HG03354 (cell line): Measurements from ENCODE around the gene KCNQ1OT1.

ENCODE experiments used
- ATAC-seq: cut with Tn5 transposase; IDR thresholded peaks from one replicate; pipeline ENCODE4 v1.9.1; 2021; ENCODE audit warnings: mild to moderate bottlenecking; ENCODE audit not compliant: unreplicated experiment, poor library complexity, severe bottlenecking

KCNQ1OT1 gene

DNA sequence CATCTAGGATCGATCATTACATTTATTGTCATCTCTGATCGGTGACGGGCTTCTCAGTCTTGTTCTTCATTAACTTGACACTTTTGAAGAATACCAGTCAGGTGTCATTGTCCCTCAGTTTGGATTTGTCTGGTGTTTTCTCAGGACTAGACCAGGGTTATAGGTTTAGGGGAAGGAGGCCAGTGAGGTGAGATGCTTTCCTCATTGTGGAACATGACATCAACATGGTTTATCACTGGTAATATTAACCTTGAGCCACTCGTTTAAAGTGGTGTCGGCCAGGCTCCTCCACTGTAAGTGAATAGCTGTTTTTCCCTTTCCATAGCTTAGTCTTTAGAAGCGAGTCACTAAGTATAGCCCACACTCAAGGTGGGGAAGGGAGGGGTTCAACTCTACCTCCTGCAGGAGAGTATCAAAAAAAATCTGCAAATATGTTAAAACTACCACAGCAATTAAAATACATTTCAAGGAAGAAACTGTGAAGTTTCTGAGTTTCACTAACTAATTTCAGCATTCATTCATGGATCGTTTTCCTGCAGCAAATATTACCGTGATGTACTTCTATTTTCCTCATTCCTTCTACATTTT, 42.0 kb downstream of the KCNQ1OT1 start:
- ATAC-seq: no peak

DNA sequence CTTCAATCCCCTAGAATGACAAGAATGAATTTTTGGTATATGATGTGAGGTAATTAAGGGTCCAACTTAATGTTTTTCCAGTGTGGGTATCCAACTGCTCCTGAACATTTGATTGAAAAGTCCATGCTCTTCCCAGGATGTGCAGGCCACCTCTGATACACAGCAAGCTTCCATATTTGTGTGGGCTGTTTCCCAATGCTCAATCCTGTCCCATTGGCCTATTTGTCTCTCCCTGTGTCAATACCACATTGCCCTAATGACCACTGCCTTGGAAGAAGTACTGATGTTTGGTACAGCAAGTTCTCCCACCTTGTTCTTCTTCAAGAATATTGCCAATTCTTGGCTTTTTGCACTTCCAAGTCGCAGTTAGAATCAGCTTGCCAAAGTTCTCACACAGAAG, 42.9 kb downstream of the KCNQ1OT1 start:
- no peak for ATAC-seq

DNA sequence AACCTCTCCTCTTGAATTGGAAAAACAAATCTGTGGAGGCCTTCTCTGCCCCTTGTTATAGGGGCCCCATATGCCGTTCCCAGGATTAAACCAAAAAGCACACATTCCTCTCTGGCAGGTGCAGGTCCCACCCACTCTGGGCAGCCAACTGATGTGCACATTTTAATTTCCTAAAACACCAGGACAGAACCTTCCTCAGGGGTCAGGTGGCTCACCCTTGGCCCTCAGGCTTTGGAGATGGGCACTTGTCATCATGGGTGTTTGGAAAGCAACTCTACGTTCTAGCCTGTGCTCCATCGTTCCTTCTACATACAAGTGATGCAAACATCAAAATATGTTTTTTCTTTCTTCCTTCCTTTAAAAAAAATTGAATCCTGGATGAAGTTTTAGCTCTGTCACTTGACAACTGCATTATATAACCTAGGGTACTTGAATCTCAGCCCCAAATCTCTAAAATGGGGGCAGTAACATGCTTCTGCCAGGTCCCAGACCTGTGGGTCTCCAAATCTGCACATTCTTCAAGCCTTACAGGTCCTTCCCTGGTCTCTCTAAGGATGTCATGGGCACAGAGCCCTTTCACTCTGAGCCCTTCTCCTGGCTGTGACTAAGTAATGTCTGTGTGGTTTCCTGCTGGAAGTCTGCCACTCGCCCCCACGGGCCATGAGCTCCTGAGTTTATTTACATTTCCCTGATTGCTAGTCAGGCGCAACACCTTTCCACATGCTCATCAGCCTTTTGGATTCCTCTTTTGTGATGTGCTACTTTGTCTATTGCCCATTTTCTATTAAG, 43.8 kb downstream of the KCNQ1OT1 start:
- no peak for ATAC-seq

DNA sequence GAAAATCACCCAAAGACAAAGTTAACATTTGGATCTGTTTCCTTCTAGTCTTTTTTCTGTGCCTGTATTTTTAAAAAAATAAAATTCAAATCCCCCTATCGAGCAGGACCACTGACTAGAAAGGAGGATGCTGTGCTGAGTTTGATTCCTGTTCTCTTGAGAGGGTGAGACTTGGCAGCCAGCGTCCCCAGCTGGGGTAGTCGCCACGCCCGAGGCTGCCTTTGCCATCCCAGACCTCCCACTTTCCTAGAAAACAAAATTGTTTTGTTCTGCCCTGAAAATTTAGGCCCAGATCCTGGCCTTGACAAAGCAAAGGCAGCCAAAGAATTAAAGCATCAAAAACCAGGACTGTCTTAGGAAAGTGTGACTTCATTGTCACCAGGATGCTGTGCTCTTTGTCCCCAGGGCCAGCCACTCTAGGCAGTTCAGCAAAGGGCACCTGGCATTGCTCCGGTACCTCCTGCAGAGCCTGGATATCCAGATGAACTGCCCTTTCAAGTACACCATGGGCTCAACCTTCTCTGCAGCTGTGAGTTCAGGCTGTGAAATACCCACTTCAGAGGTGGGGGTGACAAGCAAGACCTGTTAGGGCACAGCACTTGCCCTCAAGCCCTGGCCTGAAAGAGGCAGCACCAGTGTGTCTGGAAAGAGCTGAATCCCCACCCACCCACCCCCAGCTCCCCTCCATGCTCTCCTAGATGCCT, 44.6 kb downstream of the KCNQ1OT1 start:
- ATAC-seq: no peak

DNA sequence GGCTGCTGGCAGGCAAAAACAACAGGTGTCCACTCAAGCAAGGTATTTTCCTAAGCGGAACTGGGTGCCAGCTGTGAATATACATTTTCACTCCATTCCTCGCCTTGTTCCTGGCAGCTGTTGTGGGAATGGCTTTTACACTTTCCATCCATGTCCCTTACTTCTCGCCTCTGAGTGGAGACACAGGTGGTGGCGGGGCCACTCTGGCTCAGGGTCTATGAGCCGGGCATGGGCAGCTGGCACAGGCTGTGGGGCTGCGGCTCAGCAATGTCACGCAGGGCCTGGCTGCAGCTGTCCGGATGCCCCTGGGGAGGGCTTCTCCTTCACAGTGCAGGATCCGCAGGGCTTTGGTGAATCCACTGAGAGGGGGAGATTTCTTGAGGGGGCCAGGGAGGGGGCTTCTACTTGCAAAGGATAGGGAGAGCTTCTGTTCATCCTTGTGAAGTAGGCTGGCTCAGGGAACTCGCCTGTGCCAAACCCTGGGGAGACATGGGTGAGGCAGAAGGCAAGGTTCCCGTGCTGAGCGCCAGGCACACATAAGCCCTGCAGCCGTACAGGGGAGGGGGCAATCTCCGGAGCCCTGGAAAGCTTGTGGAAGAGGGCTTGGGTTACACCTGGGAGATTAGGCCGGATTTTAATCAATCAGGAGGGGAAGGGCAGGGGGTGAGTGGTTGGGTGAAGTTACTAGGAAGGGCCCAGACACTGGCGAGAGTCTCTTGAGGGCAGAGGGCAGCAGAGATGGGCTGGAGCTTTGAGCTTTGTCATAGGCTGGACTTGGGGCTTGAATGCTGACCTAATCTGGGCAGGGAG, 45.7 kb downstream of the KCNQ1OT1 start:
- ATAC-seq: no peak

DNA sequence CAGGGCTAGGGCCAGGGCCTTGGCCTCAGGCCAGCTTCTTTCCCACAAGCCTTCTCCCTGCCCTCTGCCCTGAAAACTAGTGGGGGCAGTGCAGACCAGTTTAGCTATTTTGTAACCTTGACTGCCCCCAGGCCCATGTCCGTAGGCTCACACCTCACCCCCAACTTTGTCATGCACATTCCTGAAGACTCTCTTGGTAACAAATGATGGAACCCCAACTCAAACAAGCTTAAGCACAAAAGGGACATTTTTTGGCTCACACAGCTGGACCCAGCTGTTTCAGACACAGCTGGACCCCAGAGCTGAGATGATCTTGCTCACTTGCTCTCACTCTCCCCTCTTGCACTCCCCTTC, 46.6 kb downstream of the KCNQ1OT1 start:
- no peak for ATAC-seq

DNA sequence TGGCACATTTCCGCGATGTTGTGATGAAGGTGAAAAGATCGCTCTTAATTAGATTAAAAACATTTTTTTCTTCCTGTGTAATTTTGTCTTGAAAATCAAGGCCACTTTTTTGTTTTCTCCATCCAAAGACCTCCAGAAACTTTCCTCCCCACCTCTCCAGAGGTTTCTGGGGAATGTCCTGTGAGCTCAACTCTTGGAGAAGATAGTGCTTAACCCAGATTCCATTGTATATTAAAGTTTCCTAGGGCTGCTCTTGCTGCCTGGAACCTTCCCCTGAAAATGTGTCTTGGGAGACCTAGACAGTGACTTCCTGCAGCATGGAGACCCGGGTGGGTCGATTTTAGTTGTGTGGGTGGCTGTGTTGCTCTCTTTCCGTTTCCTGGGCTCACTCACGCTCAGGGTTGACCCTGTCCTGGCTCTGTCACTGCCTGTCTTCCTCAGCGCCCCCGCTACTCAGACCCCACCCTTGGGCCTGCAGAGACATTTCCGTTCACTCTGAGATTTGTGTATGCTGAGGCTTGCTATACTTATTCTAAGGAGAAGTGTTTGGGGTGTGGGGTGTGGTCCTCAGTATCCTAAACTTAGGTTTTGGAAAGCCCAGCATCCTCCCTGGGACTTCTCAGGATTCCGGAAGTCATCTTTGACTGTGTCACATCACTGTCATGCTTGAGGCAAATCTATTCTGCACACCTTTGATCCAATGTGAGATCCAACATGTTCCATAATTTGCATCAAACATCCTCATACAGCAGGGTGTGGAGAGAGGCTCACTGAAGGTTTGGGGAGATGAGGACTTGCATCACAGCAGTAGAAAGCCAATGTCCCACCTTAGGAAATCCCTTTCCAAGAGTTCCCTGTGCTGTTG, 47.2 kb downstream of the KCNQ1OT1 start:
- ATAC-seq: no peak

DNA sequence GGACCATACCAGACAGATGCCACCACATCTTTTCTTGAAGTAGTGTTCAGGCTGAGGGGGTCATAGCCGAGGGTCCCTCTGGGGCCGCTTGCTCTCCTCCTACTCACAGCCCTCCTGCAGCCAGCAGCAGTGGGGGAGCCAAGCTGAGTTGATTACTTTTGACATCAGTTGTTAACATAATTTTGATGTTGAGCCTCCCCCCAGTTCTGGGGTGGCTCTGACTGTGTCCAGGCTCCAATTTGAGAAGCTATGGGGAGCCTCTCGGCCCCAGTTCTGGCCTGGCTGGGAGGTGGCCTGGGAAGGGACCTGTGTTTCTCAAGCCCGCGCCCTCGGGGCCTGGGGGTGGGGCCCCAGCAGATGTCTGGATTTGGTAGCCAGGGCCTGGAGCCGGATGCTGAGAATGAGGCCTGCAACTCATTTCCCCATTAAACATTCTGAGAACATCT, 47.9 kb downstream of the KCNQ1OT1 start:
- ATAC-seq: no peak

DNA sequence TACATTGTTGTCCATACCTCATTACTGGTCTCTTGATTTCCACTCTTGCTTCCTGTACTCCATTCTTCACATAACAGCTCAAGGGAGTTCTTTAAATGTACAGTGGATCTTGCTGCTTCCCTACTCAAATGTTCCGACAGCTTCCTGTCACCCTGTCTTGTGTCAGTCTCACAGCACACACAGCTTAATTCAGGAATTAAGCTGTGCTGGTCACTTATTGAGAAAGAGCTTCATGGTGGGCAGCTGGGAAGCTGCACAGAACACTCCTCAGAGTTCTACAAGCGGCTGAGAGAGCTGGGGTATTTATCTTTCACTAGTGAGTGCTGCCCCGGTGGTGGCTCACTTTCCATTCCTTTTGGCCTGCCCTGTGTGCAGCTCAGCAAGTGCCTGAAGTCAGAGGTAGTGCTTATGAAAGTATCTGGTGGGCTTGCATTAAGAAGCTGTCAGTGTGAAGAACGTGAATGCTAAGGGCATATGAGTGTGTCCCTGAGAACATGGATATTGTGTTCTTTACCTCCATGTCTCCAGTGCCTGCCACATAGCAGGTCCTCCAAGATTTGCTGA, 48.7 kb downstream of the KCNQ1OT1 start:
- no peak for ATAC-seq

DNA sequence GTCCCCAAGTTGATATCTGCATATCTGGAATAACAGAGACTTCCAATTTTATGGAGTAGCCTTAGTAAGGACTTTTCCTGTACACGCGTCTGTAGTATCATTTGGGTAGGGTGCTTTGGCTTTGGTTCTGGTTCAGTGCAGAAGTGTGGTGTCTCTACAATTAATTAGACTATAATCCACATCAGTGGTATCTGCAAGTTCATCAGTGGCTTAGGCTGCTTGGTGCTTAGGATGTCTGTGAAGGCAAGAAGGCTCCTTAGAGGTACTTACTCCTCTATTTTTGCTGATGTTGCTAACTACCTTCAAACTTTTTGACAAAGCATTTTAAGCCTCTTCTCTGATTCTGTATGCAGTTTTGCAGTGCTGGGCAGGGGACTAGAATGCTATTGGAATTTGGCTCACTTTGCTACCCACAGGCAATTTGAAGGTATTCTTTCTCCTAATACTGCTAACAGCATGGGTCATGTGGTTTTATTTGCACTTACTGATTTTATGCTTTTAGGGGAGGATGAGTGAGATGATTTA, 49.4 kb downstream of the KCNQ1OT1 start:
- no peak for ATAC-seq

DNA sequence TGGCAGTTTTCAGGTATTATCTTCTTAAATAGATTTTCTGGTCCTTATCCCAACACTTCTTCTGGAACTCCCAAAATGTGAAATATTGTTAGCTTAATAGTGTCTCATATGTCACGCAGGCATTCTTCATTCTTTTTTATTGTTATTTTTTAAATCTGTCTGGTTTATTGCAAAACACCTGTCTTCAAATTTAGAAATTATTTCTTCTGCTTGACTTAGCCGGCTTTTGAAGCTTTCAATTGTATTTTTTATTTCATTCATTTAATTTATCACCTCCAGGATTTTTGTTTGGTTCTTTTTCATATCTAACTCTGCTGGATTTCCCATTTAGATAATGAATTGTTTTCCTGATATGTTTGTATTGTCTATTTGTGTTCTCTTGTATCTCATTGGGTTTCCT, 49.9 kb downstream of the KCNQ1OT1 start:
- no peak for ATAC-seq

DNA sequence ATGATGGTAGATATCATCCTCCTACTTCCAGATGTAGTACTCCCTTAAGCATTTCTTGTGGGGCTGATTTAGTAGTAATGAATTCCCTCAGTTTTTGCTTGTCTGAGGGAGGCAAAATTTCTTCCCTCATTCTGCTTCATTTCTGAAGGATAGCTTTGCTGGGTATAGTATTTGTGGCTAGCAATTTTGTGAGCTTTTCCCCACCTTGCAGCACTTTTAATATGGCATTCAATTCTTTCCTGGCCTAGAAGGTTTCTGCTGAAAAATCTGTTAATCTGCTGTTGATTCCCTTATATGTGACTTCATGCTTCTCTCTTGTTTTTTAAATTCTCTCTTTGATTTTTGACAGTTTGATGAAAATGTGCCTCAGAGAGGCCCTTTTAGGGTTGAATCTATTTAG, 50.4 kb downstream of the KCNQ1OT1 start:
- ATAC-seq: no peak

DNA sequence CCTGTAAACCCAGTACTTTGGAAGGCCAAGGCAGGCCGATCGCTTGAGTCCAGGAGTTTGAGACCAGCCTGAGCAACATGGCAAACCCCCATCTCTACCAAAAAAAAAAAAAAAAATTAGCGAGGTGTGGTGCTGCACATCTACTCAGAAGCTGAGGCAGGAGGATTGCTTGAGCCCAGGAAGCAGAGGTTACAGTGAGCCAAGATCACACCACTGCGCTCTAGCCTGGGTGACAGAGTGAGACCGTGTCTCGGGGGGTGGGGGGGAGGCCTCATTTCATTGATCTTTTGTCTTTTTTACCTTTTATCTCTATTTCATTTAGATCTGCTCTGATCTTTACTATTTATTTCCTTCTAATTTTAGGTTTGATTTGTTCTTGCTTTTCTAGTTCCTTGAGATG, 51.8 kb downstream of the KCNQ1OT1 start:
- no peak for ATAC-seq

DNA sequence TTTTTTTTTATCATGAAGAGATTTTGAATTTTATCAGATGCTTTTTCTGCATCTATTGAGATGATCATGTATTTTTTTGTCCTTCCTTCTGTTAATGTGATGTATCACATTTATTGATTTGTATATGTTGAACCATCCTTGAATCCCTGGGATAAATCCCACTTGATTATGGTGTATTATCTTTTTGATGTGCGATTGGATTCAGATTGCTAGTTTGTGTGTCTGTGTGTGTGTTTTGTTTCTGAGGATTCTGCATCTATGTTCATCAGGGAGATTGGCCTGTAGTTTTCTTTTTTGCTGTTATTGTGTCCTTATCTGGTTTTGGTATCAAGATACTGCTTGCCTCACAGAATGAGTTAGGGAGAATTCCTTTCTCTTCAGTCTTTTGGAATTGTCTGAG, 52.6 kb downstream of the KCNQ1OT1 start:
- no peak for ATAC-seq

DNA sequence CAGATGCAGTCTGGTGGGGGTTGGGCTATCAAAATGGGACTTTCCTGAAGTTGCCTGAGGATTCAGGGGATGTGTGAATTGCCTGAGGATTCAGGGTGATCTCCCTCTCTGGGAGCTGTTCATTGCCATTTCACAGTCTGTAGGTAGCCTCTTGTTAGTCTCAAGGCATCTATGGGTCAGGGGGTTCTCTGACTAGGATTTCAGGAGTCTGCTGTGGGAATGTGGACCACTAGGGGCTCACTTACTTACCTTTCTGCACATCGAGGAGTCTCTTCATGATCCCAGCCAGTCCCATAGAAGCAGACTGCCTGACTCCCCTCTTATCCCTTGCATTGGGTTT, 54.0 kb downstream of the KCNQ1OT1 start:
- ATAC-seq: no peak

DNA sequence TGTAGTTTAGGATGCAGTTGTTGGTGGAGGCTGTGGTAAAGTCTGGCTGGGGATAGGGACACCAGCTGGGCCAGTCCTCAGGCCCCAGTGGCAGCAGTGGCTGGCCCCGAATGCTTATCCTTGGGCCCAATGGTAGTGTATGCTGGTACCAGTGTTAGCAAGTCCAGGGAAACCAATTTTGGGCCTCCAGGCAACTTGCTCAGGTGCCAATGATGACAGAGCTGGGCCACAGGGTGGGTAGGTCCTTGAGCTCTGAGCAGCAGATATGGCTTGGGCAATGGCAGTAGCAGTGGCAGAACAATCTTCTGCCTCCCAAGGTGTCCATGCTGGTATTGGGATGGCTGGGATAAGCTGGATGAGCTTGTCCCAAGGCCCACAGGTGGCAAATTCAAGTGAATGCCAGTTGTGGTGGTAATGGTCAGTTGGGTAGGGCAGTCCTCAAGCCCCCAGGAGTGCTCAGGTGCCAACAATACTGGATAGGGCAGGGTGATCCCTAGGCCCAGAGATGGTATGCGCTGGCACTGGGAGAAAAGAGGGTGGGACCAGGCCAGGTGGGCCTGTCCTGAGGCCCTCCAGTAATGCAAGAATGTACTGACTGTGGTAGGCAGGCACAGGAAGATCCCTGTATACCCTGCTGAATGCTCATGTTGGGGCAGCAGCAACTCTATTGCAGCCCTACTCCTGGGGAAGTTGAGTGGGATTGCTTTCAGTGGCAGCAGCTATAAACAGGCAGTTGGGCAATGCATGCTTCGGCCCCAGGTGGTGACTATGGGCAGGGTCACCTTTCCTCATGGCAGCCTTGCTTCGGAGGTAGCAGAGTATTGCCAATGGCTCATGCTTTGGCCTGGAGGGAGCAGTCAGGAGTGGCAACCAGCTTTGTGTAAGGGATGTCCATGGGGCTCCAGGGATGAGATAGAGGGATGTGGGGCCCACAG, 54.7 kb downstream of the KCNQ1OT1 start:
- ATAC-seq: no peak

DNA sequence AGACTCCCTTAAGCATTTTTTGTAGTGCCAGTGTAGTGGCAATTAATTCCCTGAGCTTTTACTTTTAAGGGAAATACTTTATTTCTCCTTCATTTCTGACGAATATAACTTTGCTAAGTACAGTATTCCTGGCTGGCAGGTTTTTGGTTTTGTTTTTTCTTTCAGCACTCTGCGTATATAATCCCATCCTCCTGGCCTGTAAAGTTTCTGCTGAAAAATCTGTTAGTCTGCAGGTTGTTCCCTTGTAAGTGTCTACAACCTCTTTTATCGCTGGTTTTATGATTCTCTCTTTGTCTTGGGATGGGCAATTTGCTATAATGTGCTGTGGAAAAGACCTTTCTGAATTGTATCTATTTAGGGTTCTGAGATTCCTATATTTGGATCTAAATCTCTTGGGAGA, 56.0 kb downstream of the KCNQ1OT1 start:
- ATAC-seq: no peak

DNA sequence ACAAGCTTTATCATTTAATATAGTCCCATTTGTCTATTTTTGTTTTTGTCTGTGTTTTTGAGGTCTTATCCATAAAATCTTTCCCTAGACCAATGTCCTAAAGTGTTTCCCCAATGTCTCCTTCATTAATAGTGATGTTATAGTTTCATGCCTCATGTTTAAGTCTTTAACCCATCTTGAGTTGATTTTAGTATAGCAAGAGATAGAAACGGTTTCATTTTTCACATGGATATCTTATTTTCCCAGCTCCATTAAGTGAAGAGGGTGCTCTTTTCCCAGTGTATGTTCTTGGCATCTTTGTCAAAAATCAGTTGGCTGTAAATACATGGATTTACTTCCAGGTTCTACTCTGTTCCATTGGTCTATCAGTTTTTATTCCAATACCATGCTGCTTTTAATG, 58.2 kb downstream of the KCNQ1OT1 start:
- ATAC-seq: no peak
